SU-DHL-6 (cell line): ENCODE data around the gene CLEC20A.

Experiments
- H2AFZ ChIP-seq: fragments of 200-600 bp; sonication (generic); 2 replicates; pipeline ENCODE4 v1.6.1; 2014; ENCODE audit warnings: low read depth, mild to moderate bottlenecking, moderate library complexity, mixed read lengths, antibody characterized with exemption, low read length; ENCODE audit not compliant: severe bottlenecking
- H3F3A ChIP-seq: fragments of 200-600 bp; shearing (Covaris generic); 2 replicates; pipeline ENCODE4 v1.6.0; 2016; ENCODE audit warnings: antibody characterized with exemption, mild to moderate bottlenecking; ENCODE audit not compliant: insufficient read depth
- H3K27ac ChIP-seq: fragments of 200-600 bp; sonication (generic); 2 replicates; pipeline ENCODE4 v1.5.1; 2016; ENCODE audit warnings: low read depth, mild to moderate bottlenecking, low read length, moderate library complexity, mixed read lengths
- H3K27me3 ChIP-seq: fragments of 200-600 bp; sonication (generic), shearing (Covaris generic); 2 replicates; pipeline ENCODE4 v1.6.0; 2014; ENCODE audit warnings: mild to moderate bottlenecking, low read length
- H3K36me3 ChIP-seq: fragments of 200-600 bp; sonication (generic); 2 replicates; pipeline ENCODE4 v1.6.1; 2014; ENCODE audit warnings: mild to moderate bottlenecking, low read length, mixed read lengths
- H3K4me2 ChIP-seq: fragments of 300-600, 200-600 bp; shearing (Covaris generic), sonication (generic); 2 replicates; pipeline ENCODE4 v1.6.0; 2014; ENCODE audit warnings: low read length, low read depth, mild to moderate bottlenecking; ENCODE audit not compliant: poor library complexity, severe bottlenecking
- H3K4me3 ChIP-seq: fragments of 200-600 bp; sonication (generic); 2 replicates; pipeline ENCODE4 v1.5.1; 2014; ENCODE audit warnings: antibody characterized with exemption, low read length, mild to moderate bottlenecking, mixed read lengths; ENCODE audit not compliant: insufficient read depth, poor library complexity, severe bottlenecking
- H3K79me2 ChIP-seq: fragments of 200-600 bp; sonication (generic); 2 replicates; pipeline ENCODE4 v1.6.1; 2014; ENCODE audit warnings: mild to moderate bottlenecking, low read length, moderate library complexity; ENCODE audit not compliant: insufficient read depth
- H3K9ac ChIP-seq: fragments of 200-600 bp; sonication (generic); 2 replicates; pipeline ENCODE4 v1.7.0; 2014; ENCODE audit warnings: mild to moderate bottlenecking, low read length
- H3K9me2 ChIP-seq: fragments of 200-600 bp; sonication (generic); replicated peaks from 2 replicates; pipeline ENCODE4 v1.6.1; 2014; ENCODE audit warnings: low read length; ENCODE audit not compliant: insufficient read depth
- H3K9me3 ChIP-seq: fragments of 200-600 bp; sonication (generic); 2 replicates; pipeline ENCODE4 v1.6.1; 2014; ENCODE audit warnings: low read length, mixed read lengths; ENCODE audit not compliant: insufficient read depth
- H4K20me1 ChIP-seq: fragments of 200-600 bp; sonication (generic); 2 replicates; pipeline ENCODE4 v1.6.1; 2014; ENCODE audit warnings: low read depth, mild to moderate bottlenecking, antibody characterized with exemption, low read length, moderate library complexity, mixed read lengths
- EZH2phosphoT487 ChIP-seq: fragments of 200-600 bp; sonication (generic), shearing (Covaris generic); conservative IDR thresholded peaks from 2 replicates; pipeline ENCODE4 v1.6.1; 2018; ENCODE audit warnings: mild to moderate bottlenecking, antibody characterized with exemption, low read length, moderate library complexity, mixed read lengths
- TF ChIP-seq, protein P1 (sequence below): fragments of 200-600 bp; sonication (generic); IDR thresholded peaks from one replicate; pipeline ENCODE4 v1.5.1; 2017; ENCODE audit warnings: antibody characterized with exemption, mild to moderate bottlenecking, low read length, moderate library complexity; ENCODE audit not compliant: insufficient read depth, poor library complexity, severe bottlenecking

CLEC20A gene

DNA sequence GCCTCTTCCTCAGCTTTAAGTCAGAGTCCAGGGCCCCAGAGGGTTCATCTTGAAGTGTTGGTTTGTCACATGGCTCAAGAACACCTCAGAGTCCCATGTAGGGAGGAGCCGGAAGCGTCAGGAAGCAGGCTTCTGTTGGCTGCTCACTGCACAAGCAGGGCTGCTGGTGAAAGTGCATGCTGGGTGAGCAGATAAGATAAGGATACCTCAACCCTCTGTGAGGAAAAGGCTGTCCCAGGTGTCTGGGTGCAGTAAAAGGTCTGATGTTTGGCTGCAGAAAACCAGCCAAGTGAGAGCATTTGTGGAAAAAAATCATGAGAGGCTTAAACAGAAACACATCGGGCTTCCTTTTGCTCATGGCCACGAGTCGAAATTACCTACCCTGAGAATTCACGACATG lies 9.9 kb upstream of the CLEC20A start:
- Histone ChIP-seq H3K27ac (no peak overlapping the region), H3K9ac (no peak overlapping the region), H3K79me2 (no peaks in the 10 kb centered on the region), H3K36me3 (no peaks in the 10 kb centered on the region), H3K27me3 (no peaks in the 10 kb centered on the region), H3K9me3 (no peaks in the 10 kb centered on the region), H2AFZ (no peak overlapping the region), H3K4me3 (no peak overlapping the region), H4K20me1 (no peaks in the 10 kb centered on the region), H3F3A (no peaks in the 10 kb centered on the region), H3K9me2 (no peaks in the 10 kb centered on the region), H3K4me2 (no peak overlapping the region)
- TF ChIP-seq, protein P1, sequence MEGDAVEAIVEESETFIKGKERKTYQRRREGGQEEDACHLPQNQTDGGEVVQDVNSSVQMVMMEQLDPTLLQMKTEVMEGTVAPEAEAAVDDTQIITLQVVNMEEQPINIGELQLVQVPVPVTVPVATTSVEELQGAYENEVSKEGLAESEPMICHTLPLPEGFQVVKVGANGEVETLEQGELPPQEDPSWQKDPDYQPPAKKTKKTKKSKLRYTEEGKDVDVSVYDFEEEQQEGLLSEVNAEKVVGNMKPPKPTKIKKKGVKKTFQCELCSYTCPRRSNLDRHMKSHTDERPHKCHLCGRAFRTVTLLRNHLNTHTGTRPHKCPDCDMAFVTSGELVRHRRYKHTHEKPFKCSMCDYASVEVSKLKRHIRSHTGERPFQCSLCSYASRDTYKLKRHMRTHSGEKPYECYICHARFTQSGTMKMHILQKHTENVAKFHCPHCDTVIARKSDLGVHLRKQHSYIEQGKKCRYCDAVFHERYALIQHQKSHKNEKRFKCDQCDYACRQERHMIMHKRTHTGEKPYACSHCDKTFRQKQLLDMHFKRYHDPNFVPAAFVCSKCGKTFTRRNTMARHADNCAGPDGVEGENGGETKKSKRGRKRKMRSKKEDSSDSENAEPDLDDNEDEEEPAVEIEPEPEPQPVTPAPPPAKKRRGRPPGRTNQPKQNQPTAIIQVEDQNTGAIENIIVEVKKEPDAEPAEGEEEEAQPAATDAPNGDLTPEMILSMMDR, result no peak
- TF ChIP-seq EZH2phosphoT487, result no peak

DNA sequence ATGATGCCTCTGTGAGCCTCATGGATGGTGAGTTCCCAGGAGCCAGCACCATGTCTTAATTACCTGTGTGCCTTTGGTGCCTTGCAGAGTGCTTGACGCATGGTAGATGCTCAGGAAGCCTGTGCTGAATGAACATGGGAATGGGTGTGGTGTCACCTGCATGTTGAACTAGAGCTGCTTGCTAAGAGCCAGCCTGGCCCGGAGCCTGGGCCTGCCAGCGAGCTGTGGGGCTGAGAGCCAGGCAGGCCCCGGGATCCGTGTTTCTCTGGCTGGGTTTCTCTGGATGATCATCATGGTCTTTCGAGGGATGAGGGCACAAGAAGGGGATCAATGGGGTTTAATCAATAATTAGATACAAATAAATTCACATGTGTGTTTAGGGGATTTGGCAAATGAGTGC lies 9.4 kb upstream of the CLEC20A start:
- no peaks in the 10 kb centered on the region for H3K9me2 ChIP-seq
- H3K4me2 ChIP-seq, result no peak overlapping the region
- H2AFZ ChIP-seq, result no peak overlapping the region
- no peak overlapping the region for H3K9ac ChIP-seq
- no peaks in the 10 kb centered on the region for H3K27me3 ChIP-seq
- no peak overlapping the region for H3K27ac ChIP-seq
- H3K9me3 ChIP-seq, result no peaks in the 10 kb centered on the region
- no peaks in the 10 kb centered on the region for H3K36me3 ChIP-seq
- H3K4me3 ChIP-seq, result no peak overlapping the region
- no peaks in the 10 kb centered on the region for H4K20me1 ChIP-seq
- TF ChIP-seq, protein P1, result no peak
- TF ChIP-seq EZH2phosphoT487, result no peak
- H3K79me2 ChIP-seq, result no peaks in the 10 kb centered on the region
- no peaks in the 10 kb centered on the region for H3F3A ChIP-seq

DNA sequence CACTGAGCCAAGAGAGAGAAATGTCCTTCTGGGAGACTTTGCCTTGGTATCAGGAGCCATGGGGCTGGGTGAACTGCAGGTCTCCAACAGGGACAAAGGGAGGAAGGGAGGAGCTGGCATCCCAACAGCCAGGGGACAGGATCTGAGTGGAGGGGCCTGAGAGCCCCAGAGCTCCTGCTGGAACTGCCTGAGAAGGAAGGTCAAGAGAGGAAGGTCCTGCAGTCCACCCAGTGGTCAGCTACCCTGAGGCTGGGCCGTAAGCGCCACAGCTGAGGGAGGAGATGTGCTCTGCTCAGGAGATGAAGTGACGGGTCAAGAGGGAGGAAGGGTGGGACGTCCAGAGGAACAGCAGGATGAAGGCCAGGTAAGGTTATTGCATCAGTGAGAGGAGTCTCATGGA lies 7.5 kb upstream of the CLEC20A start:
- Histone ChIP-seq H3K27ac (no peak overlapping the region), H3K36me3 (no peaks in the 10 kb centered on the region), H3K9me3 (no peaks in the 10 kb centered on the region), H3F3A (no peaks in the 10 kb centered on the region), H3K4me2 (no peak overlapping the region), H4K20me1 (no peaks in the 10 kb centered on the region), H2AFZ (no peak overlapping the region), H3K4me3 (no peak overlapping the region), H3K27me3 (no peaks in the 10 kb centered on the region), H3K9ac (no peak overlapping the region), H3K79me2 (no peaks in the 10 kb centered on the region), H3K9me2 (no peaks in the 10 kb centered on the region)
- TF ChIP-seq, protein P1, result no peak
- no peak for TF ChIP-seq EZH2phosphoT487
